Right atrium auricular region (tissue), 2 donors: Measurements from ENCODE around the gene HOXD9. TPM values are rescaled to one million over a fixed set of nuclear protein-coding genes. Genes with fewer than 3 reads are reported as not detected.
A peak's percentile ranks its signal among the peaks of the same experiment; 100 is the strongest.

Source experiments
- DNase-seq: peaks from one replicate; pipeline ENCODE4 v3.0.0-alpha.2; 2019; ENCODE audit warnings: low spot score
- H3K27ac ChIP-seq, 2 donors: fragments of 200-600 bp; sonication (generic); 1 replicate in 1 of 2; 2 replicates in 1 of 2; pipeline ENCODE4 v1.5.1; 2016 to 2019
- H3K27me3 ChIP-seq, 2 donors: fragments of 200-600 bp; sonication (generic); one replicate each; pipeline versions ENCODE4 v1.5.1 to v1.6.0; 2017 to 2019
- H3K36me3 ChIP-seq: fragments of 200-600 bp; sonication (generic); one replicate; pipeline ENCODE4 v1.5.1; 2016
- H3K4me1 ChIP-seq, 2 donors: fragments of 200-600 bp; sonication (generic); one replicate each; pipeline versions ENCODE4 v1.5.1 to v1.6.0; 2017 to 2019
- H3K4me3 ChIP-seq, 2 donors: fragments of 200-600 bp; sonication (generic); 1 replicate in 1 of 2; 2 replicates in 1 of 2; pipeline ENCODE4 v1.5.1; 2017 to 2019; ENCODE audit warnings: mild to moderate bottlenecking in 1 of 2, moderate library complexity in 1 of 2
- H3K9me3 ChIP-seq, 2 donors: fragments of 200-600 bp; sonication (generic); one replicate each; pipeline ENCODE4 v1.5.1; 2019
- CTCF ChIP-seq, 2 donors: fragments of 200-600 bp; sonication (generic); IDR thresholded peaks; one replicate each; pipeline ENCODE4 v1.5.1; 2019; ENCODE audit warnings: antibody characterized with exemption in 2 of 2
- total RNA-seq, 2 donors: library from RNA; depleted of rRNA; stranded (reverse); fragments of >200 nt; gene quantifications; one replicate each; pipeline ENCODE4 v1.1.0, GENCODE V29; 2016

The HOXD9 gene
- total RNA-seq, 2 donors from 2014 or later, result 0.44 TPM; not detected in 1

GRCh38 chr2:176084611-176085119, 37.9 kb upstream of the HOXD9 start:
- no peaks in the 10 kb centered on the region for H3K36me3 ChIP-seq
- peaks cover 53 to 85% of the 10 kb centered on the region in 2 donors for H3K27me3 ChIP-seq
- no peak for DNase-seq
- no peak overlapping the region for H3K4me3 ChIP-seq
- peaks cover 0 to 46% of the 10 kb centered on the region in 2 donors for H3K4me1 ChIP-seq
- no peak overlapping the region for H3K27ac ChIP-seq
- H3K9me3 ChIP-seq, result no peaks in the 10 kb centered on the region
- TF ChIP-seq CTCF (IDR thresholded peaks at IDR 0.05), result no peak

- no peak overlapping the region for H3K4me3 ChIP-seq
- H3K36me3 ChIP-seq, result no peaks in the 10 kb centered on the region
- peaks cover 0 to 42% of the 10 kb centered on the region in 2 donors for H3K4me1 ChIP-seq
- peaks cover 58 to 87% of the 10 kb centered on the region in 2 donors for H3K27me3 ChIP-seq
- no peak for DNase-seq
- H3K27ac ChIP-seq, result no peak overlapping the region
- H3K9me3 ChIP-seq, result no peaks in the 10 kb centered on the region
- TF ChIP-seq CTCF (IDR thresholded peaks at IDR 0.05), result no peak
Measured at GRCh38 chr2:176085120-176085788, 37.3 kb upstream of the HOXD9 start.

GRCh38 chr2:176085861-176086771, 36.4 kb upstream of the HOXD9 start:
- H3K4me3 ChIP-seq, result no peak overlapping the region
- no peaks in the 10 kb centered on the region for H3K9me3 ChIP-seq
- DNase-seq, result no peak
- peaks cover 56 to 83% of the 10 kb centered on the region in 2 donors for H3K27me3 ChIP-seq
- TF ChIP-seq CTCF (IDR thresholded peaks at IDR 0.05), result peak in 1 of 2 donors; percentile 67
- H3K4me1 ChIP-seq, result peaks cover 0 to 36% of the 10 kb centered on the region in 2 donors
- no peaks in the 10 kb centered on the region for H3K36me3 ChIP-seq
- no peak overlapping the region for H3K27ac ChIP-seq

- no peak for DNase-seq
- H3K27me3 ChIP-seq, result peaks cover 56 to 81% of the 10 kb centered on the region in 2 donors
- H3K27ac ChIP-seq, result no peak overlapping the region
- H3K36me3 ChIP-seq, result no peaks in the 10 kb centered on the region
- H3K9me3 ChIP-seq, result no peaks in the 10 kb centered on the region
- peak overlapping the region in 1 of 2 donors; percentile 33 for H3K4me3 ChIP-seq
- peaks cover 0 to 40% of the 10 kb centered on the region in 2 donors for H3K4me1 ChIP-seq
- TF ChIP-seq CTCF (IDR thresholded peaks at IDR 0.05), result no peak
Measured at GRCh38 chr2:176087330-176088047, 35.0 kb upstream of the HOXD9 start.

GRCh38 chr2:176088048-176088936, 34.2 kb upstream of the HOXD9 start:
- no peak for DNase-seq
- H3K27ac ChIP-seq, result no peak overlapping the region

More at GRCh38 chr2:176088048-176088936, 34.2 kb upstream of the HOXD9 start:
- Histone ChIP-seq H3K36me3 (no peaks in the 10 kb centered on the region), H3K27me3 (peaks cover 52 to 81% of the 10 kb centered on the region in 2 donors), H3K4me3 (peak overlapping the region in 1 of 2 donors; percentile 33), H3K9me3 (no peaks in the 10 kb centered on the region), H3K4me1 (peaks cover 0 to 42% of the 10 kb centered on the region in 2 donors)
- peak; percentile 74 to 85 for TF ChIP-seq CTCF (IDR thresholded peaks at IDR 0.05)
